Ishikawa (cell line): Measurements from ENCODE around the gene HIGD1A.

Source experiments
- CREB1 ChIP-seq: IDR thresholded peaks from 2 replicates; pipeline ENCODE4 v1.6.1; 2012; ENCODE audit warnings: low read depth
- EGR1 ChIP-seq: IDR thresholded peaks from 2 replicates; pipeline ENCODE4 v1.6.1; 2012
- FOXM1 ChIP-seq: IDR thresholded peaks from 2 replicates; pipeline ENCODE4 v1.6.1; 2012; ENCODE audit warnings: low read depth, borderline replicate concordance
- MAX ChIP-seq: IDR thresholded peaks from 2 replicates; pipeline ENCODE4 v1.6.1; 2012
- NFIC ChIP-seq: IDR thresholded peaks from 2 replicates; pipeline ENCODE4 v1.6.1; 2012
- RAD21 ChIP-seq: IDR thresholded peaks from 2 replicates; pipeline ENCODE4 v1.6.1; 2012; ENCODE audit warnings: low read depth
- TAF1 ChIP-seq: IDR thresholded peaks from 2 replicates; pipeline ENCODE4 v1.6.1; 2012; ENCODE audit warnings: low read depth, mild to moderate bottlenecking
- TCF12 ChIP-seq: IDR thresholded peaks from 2 replicates; pipeline ENCODE4 v1.6.1; 2012; ENCODE audit warnings: low read depth
- USF1 ChIP-seq: IDR thresholded peaks from 2 replicates; pipeline ENCODE4 v1.6.1; 2012

GRCh38 chr3:42805141-42805821 is 991 bp upstream of the HIGD1A start:
- no peak for TF ChIP-seq RAD21
- TF ChIP-seq USF1: no peak
- no peak for TF ChIP-seq FOXM1
- no peak for TF ChIP-seq EGR1
- no peak for TF ChIP-seq CREB1
- no peak for TF ChIP-seq MAX
- TF ChIP-seq NFIC: no peak
- TF ChIP-seq TAF1: no peak
- TF ChIP-seq TCF12: no peak
